AG20443 (cell line): ENCODE data around the gene PROB1.
"Not testable (repeated sequence)": the region's sequence is repeated elsewhere in the genome, so short reads cannot be mapped to it uniquely, and the experiment has no call there.

Experiments used
- DNase-seq: peaks from one replicate; pipeline ENCODE4 v3.0.0; 2012; ENCODE audit warnings: low spot score, mixed read lengths

Gene PROB1

GRCh38 chr5:139378101-139378825, 16.6 kb downstream of the PROB1 start:
- DNase-seq, result peak; percentile 15

GRCh38 chr5:139377226-139377625, 17.7 kb downstream of the PROB1 start:
- no peak for DNase-seq

GRCh38 chr5:139376364-139376763, 18.5 kb downstream of the PROB1 start:
- DNase-seq, result no peak

GRCh38 chr5:139374909-139375308, 20.0 kb downstream of the PROB1 start:
- DNase-seq, result no peak

GRCh38 chr5:139371482-139372435, 23.1 kb downstream of the PROB1 start:
- DNase-seq, result no peak

- DNase-seq, result no peak
These were observed 25.7 kb downstream of the PROB1 start for GRCh38 chr5:139369181-139369580.

GRCh38 chr5:139368613-139369012, 26.3 kb downstream of the PROB1 start:
- DNase-seq, result no peak

- DNase-seq, result no peak
These were observed 30.4 kb downstream of the PROB1 start for GRCh38 chr5:139364466-139364865.

- no peak for DNase-seq
These were observed 31.0 kb downstream of the PROB1 start for GRCh38 chr5:139363937-139364336.

GRCh38 chr5:139361835-139362429, 33.0 kb downstream of the PROB1 start:
- no peak for DNase-seq

GRCh38 chr5:139360384-139360783, 34.5 kb downstream of the PROB1 start:
- DNase-seq, result no peak

GRCh38 chr5:139358064-139358463, 36.8 kb downstream of the PROB1 start:
- no peak for DNase-seq

GRCh38 chr5:139355900-139356299, 39.0 kb downstream of the PROB1 start:
- not testable (repeated sequence) for DNase-seq

- no peak for DNase-seq
These were observed 40.7 kb downstream of the PROB1 start for GRCh38 chr5:139354186-139354585.

GRCh38 chr5:139347863-139348262, 47.0 kb downstream of the PROB1 start:
- DNase-seq, result not testable (repeated sequence)

GRCh38 chr5:139345442-139345841, 49.5 kb downstream of the PROB1 start:
- not testable (repeated sequence) for DNase-seq

- DNase-seq, result no peak
These were observed 50.7 kb downstream of the PROB1 start for GRCh38 chr5:139344177-139344576.

- DNase-seq, result no peak
These were observed 51.4 kb downstream of the PROB1 start for GRCh38 chr5:139343476-139343875.

- DNase-seq, result no peak
These were observed 52.5 kb downstream of the PROB1 start for GRCh38 chr5:139342423-139342723.

- peak; percentile 97 for DNase-seq
These were observed 53.0 kb downstream of the PROB1 start, which contains the start of gene PAIP2 for GRCh38 chr5:139341689-139342422. TSS of gene PAIP2 (plus strand) at chr5:139341854. CDS start at chr5:139363785, 21,931 bp downstream.

- no peak for DNase-seq
These were observed 53.7 kb downstream of the PROB1 start for GRCh38 chr5:139341187-139341688.
